Activated CD8-positive, alpha-beta memory T cell treated with anti-CD3 and anti-CD28 coated beads for 48 hours (primary cell): ENCODE measurements around the gene PCDH9.
"Not testable (repeated sequence)": the region's sequence is repeated elsewhere in the genome, so short reads cannot be mapped to it uniquely, and the experiment has no call there.

Experiments used
- DNase-seq, 3 experiments: peaks; one replicate each; pipeline ENCODE4 v3.0.0-alpha.2; 2020; ENCODE audit warnings: low read depth in 2 of 3, low spot score in 2 of 3

Gene PCDH9

DNA sequence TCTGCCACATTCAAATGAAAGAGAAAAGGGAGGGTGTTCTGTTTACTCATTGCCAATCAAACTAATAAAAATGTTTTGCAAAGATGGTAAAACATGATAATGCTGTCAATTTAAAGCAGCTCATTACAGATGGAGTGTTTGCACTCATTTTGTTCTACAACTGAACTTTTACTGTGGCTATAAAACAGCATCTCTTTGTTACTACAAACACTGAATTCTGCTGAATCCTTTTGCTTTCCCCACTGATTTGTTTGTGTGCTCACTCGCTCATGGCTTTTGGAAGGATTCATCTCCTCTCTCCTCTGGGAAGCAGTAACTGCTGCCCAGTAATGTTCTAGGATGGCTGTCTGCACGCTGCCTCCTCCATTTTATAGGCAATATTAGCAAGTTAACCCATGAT is 434.5 kb downstream of the PCDH9 start:
- no peak for DNase-seq

DNA sequence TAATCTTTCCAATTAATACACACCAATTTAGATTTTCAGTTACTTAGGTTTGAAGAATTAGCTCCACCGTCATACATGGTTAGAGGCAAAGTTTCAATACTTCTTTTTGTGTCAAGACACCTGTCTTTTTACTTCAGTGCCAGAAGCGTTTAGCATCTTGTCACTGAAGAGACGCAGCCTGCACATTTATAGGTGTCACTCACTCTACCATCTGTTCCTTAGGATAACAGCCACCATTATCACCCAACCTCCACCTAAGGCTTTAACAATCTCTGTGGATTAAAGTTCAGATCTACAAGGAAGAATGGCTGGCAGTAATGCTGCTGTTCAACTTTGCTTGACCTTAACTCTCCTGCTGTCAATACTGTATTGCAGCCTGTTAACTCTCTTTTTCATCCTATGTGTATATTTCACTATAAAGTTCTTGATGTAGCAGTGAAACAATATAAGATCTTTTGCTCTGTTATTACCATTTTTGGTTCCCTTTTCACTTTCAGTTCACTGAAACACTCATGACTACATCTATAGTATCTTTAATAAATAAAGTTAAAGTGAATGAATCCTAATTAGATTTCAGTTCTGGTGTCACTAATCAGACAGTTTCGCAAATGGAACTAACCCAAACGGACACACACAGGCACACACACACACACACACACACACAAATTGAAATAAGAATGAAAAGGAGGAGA is 435.6 kb downstream of the PCDH9 start:
- no peak for DNase-seq

DNA sequence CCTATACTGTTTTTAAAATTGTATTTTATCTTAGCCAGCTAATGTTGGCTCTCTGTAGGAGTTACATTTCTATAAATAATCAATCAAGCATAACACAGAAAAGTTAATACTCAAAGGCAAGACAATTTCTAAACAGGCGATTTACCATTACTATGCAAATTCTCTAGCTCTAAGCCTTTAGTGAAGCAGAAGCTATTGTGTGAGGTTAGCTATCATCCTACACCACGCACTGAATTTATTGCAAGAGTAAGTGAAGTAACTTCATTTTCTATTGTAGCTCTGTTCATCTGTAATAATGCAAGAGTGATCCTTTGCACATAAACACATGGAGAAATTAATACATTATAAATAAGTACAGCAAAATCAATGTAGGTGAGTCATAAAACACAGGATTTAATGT is 439.3 kb downstream of the PCDH9 start:
- no peak for DNase-seq

DNA sequence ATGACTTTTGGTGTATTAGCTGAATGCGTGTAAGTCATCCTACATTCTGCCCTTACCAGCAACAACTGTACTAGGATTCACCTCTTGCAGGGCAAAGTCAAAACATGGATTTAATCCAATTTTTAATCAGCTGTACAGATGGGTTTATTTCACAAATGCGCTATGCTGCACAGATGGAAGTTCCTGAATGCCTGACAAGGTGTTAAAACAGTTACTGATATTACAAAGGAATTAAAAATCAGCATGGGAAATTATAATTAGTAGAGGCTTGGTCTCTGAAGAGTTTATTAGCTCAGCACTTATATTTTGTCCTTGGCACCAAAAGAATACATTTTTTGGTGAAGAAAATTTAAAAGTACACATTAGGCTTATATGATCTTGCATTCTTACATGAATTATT is 448.9 kb downstream of the PCDH9 start:
- no peak for DNase-seq

DNA sequence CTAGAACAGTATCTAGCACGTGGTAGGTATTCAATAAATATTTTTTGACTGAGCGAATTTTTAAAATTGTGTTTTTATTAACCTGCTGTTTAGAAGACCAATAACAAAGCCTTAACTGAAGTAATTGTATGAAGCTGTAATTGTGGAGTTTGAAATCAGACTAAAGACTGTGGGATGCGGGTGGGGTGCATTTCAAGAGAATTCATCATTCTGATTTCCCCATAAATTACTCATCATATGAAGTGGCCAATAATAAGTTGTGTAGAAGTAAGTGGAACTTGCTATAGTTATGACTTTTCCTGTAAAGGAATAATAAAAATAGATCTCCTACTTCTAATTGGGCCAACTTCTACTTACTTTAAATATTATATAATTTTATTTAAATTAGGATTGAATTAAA is 449.3 kb downstream of the PCDH9 start:
- DNase-seq = no peak

DNA sequence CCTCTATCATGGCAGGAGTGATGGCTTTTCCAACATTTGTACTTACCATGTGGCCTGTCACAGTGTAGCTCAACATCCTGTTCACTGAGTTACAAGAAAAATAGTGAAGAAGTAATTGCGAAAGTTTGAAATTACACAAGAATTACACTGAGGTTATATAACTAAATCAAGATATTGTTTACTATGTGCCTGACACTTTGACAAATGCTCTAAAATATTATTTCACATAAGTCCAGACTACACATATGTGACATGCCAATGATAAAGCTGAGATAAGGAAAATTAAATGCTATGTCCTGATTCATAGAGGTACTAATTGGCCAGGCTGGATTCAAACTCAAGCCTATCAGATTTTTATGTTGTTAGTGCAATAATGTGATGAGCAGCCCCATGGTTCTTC is 451.7 kb downstream of the PCDH9 start:
- no peak for DNase-seq

DNA sequence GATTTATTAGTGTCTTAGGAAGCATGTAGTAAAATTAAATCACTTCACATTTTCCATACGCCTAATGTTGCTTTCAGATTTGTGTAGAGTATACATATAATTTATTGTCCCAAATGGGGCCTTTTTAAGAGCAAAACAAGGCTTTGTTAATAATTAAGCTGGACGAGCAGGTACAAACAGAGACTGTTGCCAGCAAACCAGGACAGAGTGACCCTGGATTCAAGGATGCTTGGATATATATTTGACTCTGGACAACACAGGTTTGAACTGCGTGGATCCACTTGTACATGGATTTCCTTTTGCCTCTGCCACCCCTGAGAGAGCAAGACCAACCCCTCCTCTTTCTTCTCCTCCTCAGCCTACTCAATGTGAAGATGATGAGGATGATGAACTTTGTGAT is 454.9 kb downstream of the PCDH9 start:
- no peak for DNase-seq

DNA sequence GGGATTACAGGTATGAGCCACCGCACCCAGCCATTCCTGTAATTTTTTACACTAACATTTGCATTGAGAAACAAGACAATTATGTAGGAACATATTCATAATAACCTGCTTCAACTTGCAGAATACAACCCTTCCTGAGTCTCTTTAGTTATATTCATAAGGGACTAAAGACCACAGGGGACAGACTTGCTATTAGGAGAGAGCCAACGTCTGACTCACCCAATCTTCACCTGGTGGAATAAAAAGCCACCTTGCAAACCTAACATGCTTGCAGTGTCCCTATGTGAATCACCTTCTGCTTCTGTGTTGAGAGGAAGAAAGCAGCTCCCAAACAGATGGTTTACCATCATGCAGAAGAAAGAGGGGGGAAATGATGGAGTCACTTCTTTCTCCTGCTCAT is 456.1 kb downstream of the PCDH9 start:
- DNase-seq = no peak

DNA sequence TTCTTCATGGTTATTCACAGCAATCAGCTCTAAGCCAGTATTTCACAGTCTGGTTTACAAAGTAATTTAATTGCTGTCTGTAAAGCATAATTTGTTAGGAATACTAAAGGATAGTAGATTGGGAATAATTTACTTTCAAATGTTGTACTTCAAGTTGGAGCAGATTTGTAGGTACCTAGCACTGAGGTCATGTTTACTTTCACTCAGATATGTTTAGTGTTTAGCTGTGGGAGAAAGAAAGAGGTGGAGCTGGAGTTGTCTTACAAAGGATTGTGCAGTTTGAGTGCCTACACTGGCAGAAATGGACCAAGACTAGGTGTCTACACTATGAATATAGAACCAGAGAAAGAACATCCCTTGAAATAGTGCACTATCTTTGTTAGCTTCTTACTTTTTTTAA is 464.6 kb downstream of the PCDH9 start:
- no peak for DNase-seq

DNA sequence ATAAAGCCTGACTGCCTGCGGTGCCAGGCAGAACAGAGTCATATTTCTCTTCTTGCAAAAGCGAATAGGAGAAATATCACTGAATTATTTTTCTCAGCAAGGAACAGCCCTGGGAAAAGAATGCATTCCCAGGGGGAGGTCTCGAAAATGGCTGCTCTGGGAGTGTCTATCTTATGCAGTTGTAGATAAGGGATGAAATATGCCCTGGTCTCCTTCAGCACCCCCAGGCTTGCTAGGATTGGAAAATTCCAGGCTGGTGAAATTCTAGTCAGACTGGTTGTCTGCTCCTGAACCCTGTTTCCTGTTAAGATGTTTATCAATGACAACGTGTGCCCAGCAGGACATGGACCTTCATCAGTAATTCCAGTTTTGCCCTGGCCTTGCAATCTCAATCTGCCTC is 469.5 kb downstream of the PCDH9 start:
- not testable (repeated sequence) for DNase-seq

DNA sequence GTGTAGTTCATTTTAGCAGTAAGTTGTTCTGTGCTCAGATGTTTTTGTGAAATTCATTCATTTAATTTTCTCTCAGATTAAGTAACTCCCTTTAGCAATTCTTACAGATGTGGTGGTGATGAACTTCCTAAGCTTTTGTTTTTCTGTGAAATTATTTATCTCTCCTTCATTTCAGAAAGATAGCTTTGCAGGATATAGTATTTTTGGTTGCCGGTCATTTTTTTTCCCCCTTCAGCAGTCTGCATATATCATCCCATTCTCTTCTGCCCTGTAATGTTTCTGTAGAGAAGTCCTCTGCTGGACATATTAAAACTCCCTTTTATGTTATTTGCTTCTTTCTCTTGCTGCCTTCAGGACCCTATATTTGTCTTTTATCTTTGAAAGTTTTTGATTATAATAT is 470.2 kb downstream of the PCDH9 start:
- no peak for DNase-seq

DNA sequence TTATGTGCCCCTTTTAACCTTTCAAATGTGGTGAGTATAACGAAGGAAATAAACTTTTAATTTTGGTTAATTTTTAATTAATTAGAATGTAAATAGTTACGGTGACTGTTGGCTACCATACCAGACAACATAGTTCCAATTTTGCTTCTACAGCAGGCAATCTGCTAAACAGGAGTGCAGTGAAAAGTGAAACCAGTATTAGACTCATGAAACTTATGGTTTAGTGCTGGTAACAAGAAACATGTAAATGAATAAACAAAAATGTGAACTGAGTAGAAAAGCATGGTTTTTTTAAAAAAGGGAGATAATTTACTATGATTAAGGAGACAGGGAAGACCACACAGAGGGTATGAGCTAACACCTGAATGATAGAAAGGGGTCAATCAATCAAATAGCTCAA is 478.4 kb downstream of the PCDH9 start:
- DNase-seq = no peak

DNA sequence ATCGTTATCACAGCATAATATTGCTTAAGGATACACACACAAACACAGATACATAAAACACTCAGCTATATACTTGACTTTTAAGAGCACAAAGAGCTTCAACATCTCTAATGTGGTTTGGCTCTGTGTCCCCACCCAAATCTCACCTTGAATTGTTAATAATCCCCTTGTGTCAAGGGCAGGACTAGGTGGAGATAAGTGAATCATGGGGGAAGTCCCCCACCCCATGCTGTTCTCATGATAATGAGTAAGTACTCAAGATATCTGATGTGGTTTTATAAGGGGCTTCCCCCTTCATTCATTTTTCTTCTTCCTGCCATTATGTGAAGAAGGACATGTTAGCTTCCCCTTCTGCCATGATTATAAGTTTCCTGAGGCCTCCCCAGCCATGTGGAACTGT is 481.4 kb downstream of the PCDH9 start:
- DNase-seq = no peak

DNA sequence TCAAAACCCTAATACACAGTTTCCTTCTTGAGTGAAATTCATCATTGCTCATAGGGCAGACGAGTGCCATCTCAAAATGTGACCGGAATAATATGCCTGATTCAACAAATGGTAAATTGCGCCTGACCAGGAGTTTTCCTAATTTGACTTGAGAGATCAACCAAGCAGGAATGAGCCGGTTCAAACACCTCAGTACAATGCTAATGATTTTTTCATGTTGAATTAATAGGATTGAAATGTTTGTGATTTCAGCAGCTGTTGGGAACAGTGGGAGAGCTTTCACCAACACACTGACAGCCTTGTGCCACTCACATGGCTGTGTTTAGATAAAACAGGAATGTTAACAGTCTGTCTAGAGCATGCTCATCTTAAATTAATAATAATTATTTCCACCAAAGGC is 484.8 kb downstream of the PCDH9 start:
- DNase-seq = no peak

DNA sequence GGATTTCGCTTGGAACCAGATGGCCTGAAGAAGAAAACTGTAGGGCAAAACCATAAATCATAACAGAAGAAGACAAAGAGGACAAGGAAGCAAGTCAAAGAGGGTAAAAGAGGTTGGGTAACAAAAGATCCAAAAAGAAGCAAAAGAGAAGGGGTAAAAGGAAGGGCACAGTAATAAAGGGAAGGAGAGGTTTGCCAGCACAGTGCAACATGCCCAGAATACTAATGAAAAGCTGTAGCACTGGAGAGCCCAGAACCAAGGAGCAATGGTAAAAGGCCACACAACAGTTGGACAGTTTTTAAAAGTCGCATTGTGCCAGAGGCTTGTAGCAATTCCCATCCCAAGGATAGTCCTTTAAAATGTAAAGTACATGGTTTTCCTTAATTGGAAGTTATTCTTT is 506.6 kb downstream of the PCDH9 start:
- no peak for DNase-seq

DNA sequence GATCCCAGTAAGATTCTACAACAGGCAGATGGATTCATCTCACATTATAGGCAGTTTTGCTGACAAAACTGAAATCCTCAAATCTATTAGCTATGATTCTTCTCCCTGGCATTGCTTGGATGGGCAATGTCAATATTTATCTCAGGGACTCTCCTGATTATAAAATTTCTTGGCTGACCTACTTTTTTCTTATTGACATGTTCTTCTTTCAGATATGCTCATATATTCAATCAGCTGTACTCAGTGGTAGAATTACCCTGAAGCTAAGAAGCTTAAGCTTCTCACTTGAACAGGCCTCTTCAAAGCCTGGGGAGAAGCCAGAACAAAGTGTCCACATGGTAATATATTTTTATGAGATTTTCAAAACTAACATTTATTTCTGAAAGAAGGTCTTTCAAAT is 513.6 kb downstream of the PCDH9 start:
- no peak for DNase-seq

DNA sequence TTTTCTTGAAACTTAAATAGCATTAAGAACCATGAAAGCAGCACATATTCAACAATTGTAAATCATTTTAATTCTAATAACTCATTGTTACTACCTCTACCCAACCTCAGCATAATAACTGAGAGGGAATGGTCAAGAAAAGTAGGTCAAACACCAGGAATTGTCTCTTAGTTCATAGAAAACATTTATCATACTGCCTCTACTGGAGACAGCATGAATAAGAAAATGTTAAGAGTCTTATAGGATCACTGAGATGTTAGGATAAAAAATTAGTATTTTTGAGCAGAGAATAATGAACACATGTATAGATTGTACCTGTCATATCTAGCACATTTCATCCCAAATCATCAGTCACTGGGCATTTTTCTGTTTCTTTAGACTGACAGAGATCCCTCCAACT is 515.3 kb downstream of the PCDH9 start:
- DNase-seq = no peak

DNA sequence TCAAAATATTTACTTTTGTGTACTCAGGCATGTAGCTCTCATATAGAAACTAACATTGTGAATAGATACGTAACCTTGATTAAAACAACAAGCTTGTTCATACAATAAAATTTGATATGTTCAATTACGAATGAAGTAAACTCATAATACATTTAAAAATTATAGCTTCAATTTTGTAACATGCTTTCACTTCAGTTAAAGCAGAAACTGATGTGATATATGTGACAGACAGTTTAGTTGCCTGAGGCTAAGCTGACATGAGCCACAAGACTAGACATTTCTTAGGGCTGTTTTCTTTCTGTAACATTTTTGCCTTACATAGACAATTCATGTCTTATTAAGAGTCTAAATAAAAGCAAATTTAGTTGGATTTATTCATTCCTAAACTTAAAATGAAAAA is 526.0 kb downstream of the PCDH9 start:
- DNase-seq = no peak

DNA sequence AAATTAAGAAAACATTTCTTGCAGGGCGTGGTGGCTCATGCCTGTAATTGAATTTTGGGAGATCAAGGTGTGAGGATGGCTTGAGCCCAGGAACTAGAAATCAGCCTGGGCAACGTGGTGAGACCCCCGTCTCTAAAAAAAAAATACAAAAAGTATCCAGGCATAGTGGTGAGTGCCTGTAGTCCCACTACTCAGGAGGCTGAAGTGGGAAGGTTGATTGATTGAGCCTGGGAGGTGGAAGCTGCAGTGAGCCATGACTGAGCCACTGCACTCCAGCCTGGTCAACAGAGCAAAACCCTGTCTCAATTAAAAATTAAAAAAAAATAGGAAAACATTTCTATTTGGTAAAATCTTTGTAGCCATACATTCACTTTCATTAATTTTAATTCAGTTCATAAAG is 526.5 kb downstream of the PCDH9 start:
- DNase-seq = no peak

DNA sequence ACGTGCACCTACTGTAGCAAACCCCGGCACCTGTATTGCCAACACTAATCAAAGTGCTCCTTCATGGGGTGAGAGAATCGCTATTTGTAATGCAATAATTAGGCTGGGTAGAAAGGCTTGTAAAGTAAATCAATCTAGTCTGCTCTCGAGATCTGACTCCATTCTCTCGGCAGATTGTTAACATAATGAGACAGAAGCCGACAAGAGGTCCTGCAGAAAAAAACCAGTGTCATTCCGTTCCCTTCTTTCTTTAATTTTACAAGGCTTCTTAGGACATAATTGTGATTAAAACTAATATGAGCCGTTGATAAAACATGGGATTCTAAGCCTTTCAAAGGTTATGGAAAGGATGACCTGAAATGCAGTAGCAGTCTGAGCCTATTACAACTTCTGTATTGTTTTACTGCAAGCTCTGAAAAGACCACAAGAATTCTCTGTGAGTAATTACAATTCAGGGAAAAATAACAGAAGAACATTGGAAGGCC is 530.0 kb downstream of the PCDH9 start:
- DNase-seq = no peak

DNA sequence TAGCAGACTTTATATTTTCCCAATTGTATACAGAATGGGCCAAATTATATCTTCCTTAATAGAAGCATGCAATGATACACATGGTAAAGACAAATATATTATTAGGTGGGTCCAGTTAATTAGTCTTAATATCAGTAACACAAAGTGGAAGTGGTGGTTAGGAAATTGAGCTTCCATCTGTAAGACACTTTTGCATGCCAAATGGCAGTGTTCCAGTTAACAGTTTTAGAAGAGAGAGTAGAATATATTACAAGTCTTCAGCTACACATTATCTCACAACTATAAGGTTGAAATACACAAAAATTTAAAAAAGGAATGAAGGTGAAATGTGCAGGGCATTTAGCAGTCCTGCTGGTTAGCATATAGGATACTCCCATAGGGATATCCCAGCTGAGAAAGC is 536.5 kb downstream of the PCDH9 start:
- DNase-seq = no peak

DNA sequence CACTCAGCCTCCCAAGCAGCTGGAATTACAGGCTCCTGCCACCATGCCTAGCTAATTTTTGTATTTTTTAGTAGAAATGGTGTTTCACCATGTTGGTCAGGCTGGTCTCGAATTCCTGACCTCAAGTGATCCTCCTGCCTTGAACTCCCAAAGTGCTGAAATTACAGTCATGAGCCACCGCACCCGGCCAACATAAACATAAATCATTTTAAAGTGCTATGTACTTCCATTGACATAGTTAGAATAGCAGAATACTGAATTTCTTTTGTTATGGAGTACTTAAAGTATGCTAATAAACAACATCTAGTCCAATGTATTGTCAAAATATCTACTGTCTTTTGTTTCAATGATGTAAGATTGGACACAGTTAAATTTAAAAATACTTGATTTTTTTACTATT is 539.0 kb downstream of the PCDH9 start:
- no peak for DNase-seq

DNA sequence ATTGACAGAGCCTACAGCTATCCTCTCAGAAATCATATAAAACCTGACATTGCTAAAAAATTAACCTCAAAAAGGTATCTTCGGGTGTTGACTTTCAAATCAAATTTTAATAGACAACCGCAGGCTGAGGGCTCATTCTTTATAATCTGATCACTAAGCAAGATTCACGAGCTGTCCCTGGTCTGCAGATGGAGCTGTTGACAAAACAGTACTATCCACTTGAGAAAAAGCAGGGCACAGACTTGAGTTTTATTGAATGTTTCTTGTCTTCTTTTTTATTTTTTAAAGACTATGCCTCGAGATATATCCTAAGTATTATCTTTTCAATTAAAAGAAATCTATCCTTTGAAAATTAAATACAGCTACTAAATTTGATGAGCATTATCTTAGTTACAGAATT is 540.5 kb downstream of the PCDH9 start:
- DNase-seq = no peak
